GM12878 (cell line): ENCODE results near the gene SRRM3. TPM values are rescaled to one million over a fixed set of nuclear protein-coding genes. Genes with fewer than 3 reads are reported as not detected.
A peak's percentile ranks its signal among the peaks of the same experiment; 100 is the strongest.
"Not testable (repeated sequence)": the region's sequence is repeated elsewhere in the genome, so short reads cannot be mapped to it uniquely, and the experiment has no call there.

ENCODE experiments used
- ATAC-seq: fragments of 200-7000 bp; cut with Tn5 transposase; 3 replicates; pipeline ENCODE4 v1.9.1; 2020; ENCODE audit warnings: mild to moderate bottlenecking, moderate library complexity
- BruUV-seq: library from RNA; stranded (reverse); fragments of 400-500 nt; replicated peaks from 2 replicates; lab custom pipeline; 2021; lab: Mats Ljungman, UMichigan
- CTCF ChIA-PET: fragments of 300-600 bp; sonication (Branson Sonifier 250); formaldehyde crosslinking; extraction: SDS; loops from one replicate; lab custom pipeline; 2021; ENCODE audit warnings: inconsistent platforms; lab: Yijun Ruan, JAX
- POLR2A ChIA-PET: fragments of 350-600 bp; formaldehyde crosslinking; extraction: SDS; loops from one replicate; lab custom pipeline; 2021; ENCODE audit warnings: inconsistent platforms; lab: Charles Lee
- RAD21 ChIA-PET: fragments of 300-600 bp; sonication (Branson Sonifier 250); formaldehyde crosslinking; loops from one replicate; lab custom pipeline; 2023; ENCODE audit warnings: antibody characterized with exemption; ENCODE audit not compliant: unreplicated experiment; lab: Charles Lee
- SMC1A ChIA-PET: fragments of 300-600 bp; sonication (Branson Sonifier 250); formaldehyde crosslinking; loops from one replicate; lab custom pipeline; 2023; ENCODE audit not compliant: unreplicated experiment, uncharacterized antibody; lab: Charles Lee
- DNase-seq: peaks from one replicate; pipeline ENCODE4 v3.0.0-alpha.2; 2011; ENCODE audit warnings: low read depth, low spot score
- FAIRE-seq: peaks from 3 replicates; lab custom pipeline; 2011; peaks lifted over from hg19 to GRCh38; lab: Jason Lieb, UNC
- H2AFZ ChIP-seq: 2 replicates; pipeline ENCODE4 v1.6.0; 2011; ENCODE audit warnings: low read depth, low read length, control low read depth; ENCODE audit not compliant: control insufficient read depth
- H3K27ac ChIP-seq: 2 replicates; pipeline ENCODE4 v1.5.1; 2011; ENCODE audit warnings: control low read depth; ENCODE audit not compliant: control insufficient read depth, insufficient read depth
- H3K27me3 ChIP-seq, 2 experiments: replicated peaks in 1 of 2; 2 replicates each; pipeline versions ENCODE4 v1.6.0 to v1.6.1; 2011; ENCODE audit warnings: low read length in 1 of 2; ENCODE audit not compliant: control insufficient read depth in 2 of 2, insufficient read depth in 2 of 2
- H3K36me3 ChIP-seq, 2 experiments: 2 replicates each; pipeline ENCODE4 v1.5.1; 2011; ENCODE audit warnings: low read length in 1 of 2; ENCODE audit not compliant: control insufficient read depth in 2 of 2, insufficient read depth in 2 of 2
- H3K4me1 ChIP-seq: 2 replicates; pipeline ENCODE4 v1.6.1; 2011; ENCODE audit warnings: mild to moderate bottlenecking, low read length, moderate library complexity, mixed read lengths; ENCODE audit not compliant: control insufficient read depth, insufficient read depth
- H3K4me2 ChIP-seq: 2 replicates; pipeline ENCODE4 v1.6.0; 2011; ENCODE audit warnings: control low read depth; ENCODE audit not compliant: control insufficient read depth, insufficient read depth
- H3K4me3 ChIP-seq: fragments of 200-600 bp; sonication (generic); 2 replicates; pipeline ENCODE4 v1.5.1; 2016
- H3K79me2 ChIP-seq: 2 replicates; pipeline ENCODE4 v1.6.0; 2011; ENCODE audit warnings: low read length; ENCODE audit not compliant: control insufficient read depth, insufficient read depth
- H3K9ac ChIP-seq: 2 replicates; pipeline ENCODE4 v1.8.0; 2011; ENCODE audit warnings: low read length, control low read depth, mixed read lengths; ENCODE audit not compliant: control insufficient read depth, insufficient read depth
- H3K9me3 ChIP-seq: replicated peaks from 3 replicates; pipeline ENCODE4 v1.5.1; 2011; ENCODE audit warnings: mild to moderate bottlenecking, low read length; ENCODE audit not compliant: control insufficient read depth, insufficient read depth
- H4K20me1 ChIP-seq: 2 replicates; pipeline ENCODE4 v1.6.0; 2011; ENCODE audit not compliant: control insufficient read depth, insufficient read depth
- PAX5 ChIP-seq: IDR thresholded peaks from 2 replicates; pipeline ENCODE4 v1.6.1; 2011; ENCODE audit warnings: low read depth, low read length, borderline replicate concordance
- RCOR1 ChIP-seq: conservative IDR thresholded peaks from 2 replicates; pipeline ENCODE4 v1.6.1; 2012; ENCODE audit warnings: low read depth, low read length, improper control_type of control experiment
- RUNX3 ChIP-seq: IDR thresholded peaks from 2 replicates; pipeline ENCODE4 v1.6.1; 2012; ENCODE audit warnings: low read length, inconsistent platforms
- SP1 ChIP-seq: IDR thresholded peaks from one replicate; pipeline ENCODE4 v1.6.1; 2011; ENCODE audit warnings: low read depth, low read length
- YY1 ChIP-seq: IDR thresholded peaks from 2 replicates; pipeline ENCODE4 v1.6.1; 2011; ENCODE audit warnings: low read depth, mild to moderate bottlenecking, low read length
- ZNF207 ChIP-seq: fragments of 450-650 bp; IDR thresholded peaks from 2 replicates; pipeline ENCODE4 v1.6.1; 2014; ENCODE audit warnings: antibody characterized with exemption, mild to moderate bottlenecking, borderline replicate concordance
- WGBS: methylation state at CpG from one replicate; pipeline ENCODE4 v1.1.6; 2016; ENCODE audit warnings: low lambda C conversion rate; ENCODE audit not compliant: insufficient replicate concordance, insufficient coverage; ENCODE audit errors: missing lambda C conversion rate; 5-methylcytosine and 5-hydroxymethylcytosine counted together
- in situ Hi-C: fragments of 300-500 bp; cut with MboI; formaldehyde crosslinking; loops from 9 replicates; pipeline ENCODE4 v1.14.3; 2018; ENCODE audit warnings: mixed read lengths
- intact Hi-C: fragments of 100-400 bp; cut with micrococcal nuclease; formaldehyde crosslinking; loops from one replicate; pipeline ENCODE4 v1.14.2; 2022; ENCODE audit not compliant: unreplicated experiment
- polyA plus RNA-seq, 11 experiments: library from polyadenylated mRNA; depleted of rRNA in 4 of 11; unstranded in 6 of 11; stranded (reverse) in 5 of 11; fragments of >200 nt; fragmentation: Nextera tagmentation in 4 of 11; fragmentation: Illumina TruSeq in 1 of 11; extraction: Ambion mirVana in 4 of 11; extraction: Trizol in 1 of 11; gene quantifications; 1 replicate in 1 of 11; 2 replicates in 10 of 11; pipeline versions ENCODE4 v1.2.1 to v1.2.3, GENCODE V29; 2011 to 2016; ENCODE audit warnings: inconsistent platforms in 2 of 11, missing spikeins in 2 of 11, low read depth in 1 of 11
- total RNA-seq, 4 experiments: library from RNA; depleted of rRNA in 3 of 4; stranded (reverse); fragments of >200 nt in 3 of 4; fragmentation: Illumina TruSeq in 1 of 4; extraction: Trizol in 1 of 4; gene quantifications; 2 replicates each; pipeline versions ENCODE4 v1.2.1 to v1.2.3, GENCODE V29; 2013 to 2021
- TF ChIP-seq, protein P1 (sequence below): IDR thresholded peaks from 2 replicates; pipeline ENCODE4 v1.6.1; 2011; ENCODE audit warnings: borderline replicate concordance, low read depth, mild to moderate bottlenecking, moderate library complexity, mixed read lengths, low read length; ENCODE audit not compliant: insufficient read depth; ENCODE audit errors: extremely low read length
- TF ChIP-seq, protein P2 (sequence below): fragments of 450-650 bp; IDR thresholded peaks from 2 replicates; pipeline ENCODE4 v1.6.1; 2017; ENCODE audit warnings: low read depth, mild to moderate bottlenecking, moderate library complexity

Gene SRRM3
- total and polyA plus RNA-seq, 10 of the 15 experiments (the other 5 are each of a cell fraction or from before 2014, with no cell fraction given) = 0.03 to 0.15 (median 0.05) TPM; not detected in 6

DNA sequence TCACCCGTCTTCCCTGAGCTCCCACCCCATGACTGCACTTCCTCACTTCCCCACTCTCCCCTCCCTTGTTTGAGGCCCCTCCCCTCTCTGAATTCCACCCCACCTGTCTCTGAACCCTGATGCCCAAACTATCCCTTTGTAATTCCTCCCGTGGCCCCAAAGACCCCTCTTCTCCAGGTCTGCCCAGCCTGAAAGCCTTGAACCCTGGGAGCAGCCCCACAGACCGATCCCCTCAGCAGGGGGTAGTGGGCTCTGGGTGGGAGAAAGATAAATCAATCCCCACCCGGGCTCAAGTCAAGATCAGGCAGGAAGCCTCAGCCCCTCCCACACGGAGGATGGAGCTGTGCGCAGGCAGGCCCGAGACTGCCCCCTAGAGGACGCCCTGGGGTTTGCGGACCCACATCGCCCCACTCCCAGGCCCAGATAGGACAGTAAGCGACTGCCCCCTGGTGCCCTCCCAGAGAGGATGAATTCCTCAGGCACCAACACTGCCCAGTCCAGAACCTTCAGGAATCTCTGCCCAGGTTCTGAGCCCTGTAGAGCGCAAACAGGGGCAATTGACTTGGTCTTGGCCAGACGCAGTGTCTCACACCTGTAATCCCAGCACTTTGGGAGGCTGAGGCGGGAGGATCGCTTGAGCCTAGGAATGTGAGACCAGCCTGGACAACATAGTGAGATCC lies 112.5 kb downstream of the SRRM3 start (continued):
- TF ChIP-seq RCOR1 = 0 out of 2 replicates have a peak, but pooled peaks have one; percentile 85
- TF ChIP-seq, protein P1, sequence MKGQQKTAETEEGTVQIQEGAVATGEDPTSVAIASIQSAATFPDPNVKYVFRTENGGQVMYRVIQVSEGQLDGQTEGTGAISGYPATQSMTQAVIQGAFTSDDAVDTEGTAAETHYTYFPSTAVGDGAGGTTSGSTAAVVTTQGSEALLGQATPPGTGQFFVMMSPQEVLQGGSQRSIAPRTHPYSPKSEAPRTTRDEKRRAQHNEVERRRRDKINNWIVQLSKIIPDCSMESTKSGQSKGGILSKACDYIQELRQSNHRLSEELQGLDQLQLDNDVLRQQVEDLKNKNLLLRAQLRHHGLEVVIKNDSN = no peak
- TF ChIP-seq YY1 = peak; percentile 88
- peak; percentile 63 for TF ChIP-seq SP1
- TF ChIP-seq, protein P2, sequence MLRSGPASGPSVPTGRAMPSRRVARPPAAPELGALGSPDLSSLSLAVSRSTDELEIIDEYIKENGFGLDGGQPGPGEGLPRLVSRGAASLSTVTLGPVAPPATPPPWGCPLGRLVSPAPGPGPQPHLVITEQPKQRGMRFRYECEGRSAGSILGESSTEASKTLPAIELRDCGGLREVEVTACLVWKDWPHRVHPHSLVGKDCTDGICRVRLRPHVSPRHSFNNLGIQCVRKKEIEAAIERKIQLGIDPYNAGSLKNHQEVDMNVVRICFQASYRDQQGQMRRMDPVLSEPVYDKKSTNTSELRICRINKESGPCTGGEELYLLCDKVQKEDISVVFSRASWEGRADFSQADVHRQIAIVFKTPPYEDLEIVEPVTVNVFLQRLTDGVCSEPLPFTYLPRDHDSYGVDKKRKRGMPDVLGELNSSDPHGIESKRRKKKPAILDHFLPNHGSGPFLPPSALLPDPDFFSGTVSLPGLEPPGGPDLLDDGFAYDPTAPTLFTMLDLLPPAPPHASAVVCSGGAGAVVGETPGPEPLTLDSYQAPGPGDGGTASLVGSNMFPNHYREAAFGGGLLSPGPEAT = no peak
- TF ChIP-seq ZNF207 = peak; percentile 92
- peak; percentile 73 for TF ChIP-seq RUNX3
- TF ChIP-seq PAX5 = 0 out of 2 replicates have a peak, but pooled peaks have one; percentile 29

DNA sequence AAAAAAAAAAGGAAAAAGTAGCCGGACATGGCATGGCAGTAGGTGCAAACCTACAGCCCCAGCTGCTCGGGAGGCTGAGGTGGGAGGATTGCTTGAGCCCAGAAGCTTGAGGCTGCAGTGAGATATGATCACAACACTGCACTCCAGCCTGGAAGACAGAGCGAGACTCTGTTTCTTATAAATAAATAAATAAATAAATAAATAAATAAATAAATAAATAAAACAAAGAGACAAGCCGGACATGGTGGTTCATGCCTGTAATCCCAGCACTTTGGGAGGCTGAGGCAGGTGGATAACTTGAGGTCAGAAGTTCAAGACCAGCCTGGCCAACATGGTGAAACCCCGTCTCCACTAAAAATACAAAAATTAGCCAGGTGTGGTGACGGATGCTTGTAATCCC lies 113.0 kb downstream of the SRRM3 start:
- DNase-seq, BruUV-seq, H3K27ac ChIP-seq, H3K79me2 ChIP-seq, FAIRE-seq, H3K27me3 ChIP-seq, H4K20me1 ChIP-seq, H3K36me3 ChIP-seq, H3K4me2 ChIP-seq, ATAC-seq, H3K4me3 ChIP-seq, H2AFZ ChIP-seq, H3K9ac ChIP-seq, H3K9me3 ChIP-seq, H3K4me1 ChIP-seq: not testable (repeated sequence)
- ChIA-PET POLR2A (interaction anchor here (1.0 to 2.0 kb wide), 5 partner anchors 11 to 44 kb away, joined by 3 to 5 read pairs (median 3); partner anchors contain the start of gene YWHAG), SMC1A (interaction anchor here (1.1 to 4.9 kb wide), 9 partner anchors 11 to 295 kb away, joined by 3 to 34 read pairs (median 9); partner anchors contain the start of gene YWHAG), RAD21 (interaction anchor here (0.6 to 9.3 kb wide), 9 partner anchors 9 to 136 kb away, joined by 3 to 86 read pairs (median 6); partner anchors contain the start of genes HSPB1 and YWHAG), CTCF (interaction anchor here (0.6 to 11.0 kb wide), 19 partner anchors 11 to 266 kb away, joined by 3 to 229 read pairs (median 4); partner anchors contain the start of genes HSPB1, MDH2, STYXL1 and YWHAG)
- in situ Hi-C loops = loop anchor here (5.0 kb wide), 1 partner anchor 137 kb away; no protein-coding TSS in a partner anchor
- WGBS = 29% methylated on average over 6 of the region's 6 CpGs
- intact Hi-C loops = loop anchor here (1.0 kb wide), 2 partner anchors 23 to 136 kb away; no protein-coding TSS in a partner anchor
